Mesodermal cell (in vitro differentiated cells): ENCODE results near the gene HACD3. TPM values are rescaled to one million over a fixed set of nuclear protein-coding genes. Genes with fewer than 3 reads are reported as not detected.

ENCODE experiments used
- H3K27ac ChIP-seq: 2 replicates; pipeline ENCODE4 v1.7.0; 2013; ENCODE audit warnings: mild to moderate bottlenecking, low read depth, low read length, moderate library complexity; ENCODE audit not compliant: severe bottlenecking
- H3K36me3 ChIP-seq: 2 replicates; pipeline ENCODE4 v1.7.1; 2013; ENCODE audit warnings: mild to moderate bottlenecking, low read length, moderate library complexity; ENCODE audit not compliant: control insufficient read depth, insufficient read depth
- H3K4me1 ChIP-seq: one replicate; pipeline ENCODE4 v1.7.1; 2013; ENCODE audit warnings: mild to moderate bottlenecking, low read length; ENCODE audit not compliant: insufficient read depth, control insufficient read depth, poor library complexity, severe bottlenecking
- H3K4me3 ChIP-seq: 2 replicates; pipeline ENCODE4 v1.7.0; 2013; ENCODE audit warnings: low read length, control low read depth, mild to moderate bottlenecking; ENCODE audit not compliant: insufficient read depth, poor library complexity, severe bottlenecking; ENCODE audit errors: extremely low read depth
- H3K9me3 ChIP-seq: 2 replicates; pipeline ENCODE4 v1.7.1; 2013; ENCODE audit warnings: mild to moderate bottlenecking, low read length, moderate library complexity; ENCODE audit not compliant: control insufficient read depth
- WGBS, 2 experiments: methylation state at CpG; one replicate each; pipeline ENCODE4 v1.1.5; 2013; ENCODE audit warnings: missing lambda C conversion rate in 2 of 2; ENCODE audit not compliant: insufficient coverage in 2 of 2; 5-methylcytosine and 5-hydroxymethylcytosine counted together
- polyA plus RNA-seq, 2 experiments: library from polyadenylated mRNA; stranded (reverse); fragments of 50-300 nt; gene quantifications; one replicate each; pipeline ENCODE4 v1.2.3, GENCODE V29; 2013

The HACD3 gene
- 187 TPM for polyA plus RNA-seq (2013, experiment 1 of 2)
- polyA plus RNA-seq (2013, experiment 2 of 2): 187 TPM

DNA sequence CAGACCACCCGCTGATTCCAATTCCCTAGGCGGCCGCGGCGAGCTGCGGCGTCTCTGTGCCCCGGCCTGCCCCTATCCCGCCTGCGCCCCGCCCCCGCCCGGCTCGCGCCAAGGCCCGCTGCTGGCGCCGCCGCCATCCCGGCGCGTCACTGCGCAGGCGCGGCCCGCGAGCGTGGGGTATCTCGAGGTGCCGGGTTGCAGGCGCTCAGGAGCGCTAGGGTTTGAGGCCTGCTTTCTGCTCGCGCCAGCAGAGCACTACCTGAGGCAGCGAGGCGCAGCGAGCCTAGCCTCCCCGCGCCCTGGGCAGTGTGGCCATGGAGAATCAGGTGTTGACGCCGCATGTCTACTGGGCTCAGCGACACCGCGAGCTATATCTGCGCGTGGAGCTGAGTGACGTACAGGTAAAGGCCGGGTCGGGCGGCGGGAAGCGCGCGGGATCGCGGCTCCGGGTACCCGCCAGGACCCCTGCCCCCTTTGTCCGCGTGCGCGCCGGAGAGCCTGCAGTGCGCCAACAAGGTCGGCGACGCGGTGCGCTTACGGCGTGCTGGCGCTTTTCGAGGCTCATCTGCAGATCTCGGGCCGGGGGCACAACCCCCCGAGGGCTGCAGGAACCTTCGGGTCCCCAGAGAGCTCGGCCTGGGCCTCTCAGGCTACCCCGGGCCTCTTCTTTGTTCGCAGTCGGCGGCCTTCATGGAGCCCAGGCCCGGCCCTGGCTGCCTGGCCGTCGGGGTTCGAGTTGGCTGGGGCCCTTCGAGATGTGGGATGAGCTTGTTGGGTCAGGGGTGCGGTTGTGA, at the start of gene HACD3:
HACD3 (plus strand) TSS at position 146 of the 794 bp plus-strand sequence; CDS start at position 315, 169 bp downstream.
- Histone ChIP-seq H3K4me1 (peaks cover 26% of the 10 kb centered on the region), H3K4me3 (peak within 1 kb of the TSS; percentile 90), H3K27ac (peak within 1 kb of the TSS; percentile 90), H3K36me3 (peaks cover 7% of the 10 kb centered on the region), H3K9me3 (no peaks in the 10 kb centered on the region)
- WGBS, 2 experiments: 0 to 1% methylated on average over 75 to 84 of the region's 88 CpGs

DNA sequence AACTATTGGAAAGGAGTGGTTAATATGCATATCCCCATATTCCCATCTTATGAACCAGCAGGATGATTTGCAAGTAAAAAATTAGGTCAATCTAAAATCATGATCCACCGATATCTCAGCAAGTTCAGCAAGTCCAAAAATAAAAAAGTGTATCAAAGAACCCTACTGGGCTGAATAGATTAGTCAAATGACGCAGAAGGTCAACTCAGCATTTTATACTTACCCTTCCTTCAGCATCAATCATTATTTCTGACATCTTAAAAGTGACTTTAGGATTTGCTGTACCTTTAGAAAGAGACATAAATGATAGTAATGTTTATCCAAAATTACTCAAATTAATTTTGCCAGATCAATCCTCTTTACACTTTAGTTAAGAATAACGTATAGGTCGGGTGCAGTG, 45.4 kb upstream of the HACD3 start:
- Histone ChIP-seq H3K9me3 (no peaks in the 10 kb centered on the region), H3K4me1 (no peaks in the 10 kb centered on the region), H3K27ac (no peak overlapping the region), H3K4me3 (no peak overlapping the region), H3K36me3 (peaks cover 90% of the 10 kb centered on the region)
- WGBS, 2 experiments: 84 to 92% methylated on average over 3 to 4 of the region's 4 CpGs

GRCh38 chr15:65494076-65494475, 36.2 kb upstream of the HACD3 start:
- peaks cover 93% of the 10 kb centered on the region for H3K36me3 ChIP-seq
- H3K4me3 ChIP-seq: no peak overlapping the region
- no peaks in the 10 kb centered on the region for H3K9me3 ChIP-seq
- WGBS, 2 experiments: 95% methylated on average over 2 of the region's 4 CpGs; no CpG with 5 or more reads in 1 of the 2 experiments
- H3K4me1 ChIP-seq: no peaks in the 10 kb centered on the region
- no peak overlapping the region for H3K27ac ChIP-seq

DNA sequence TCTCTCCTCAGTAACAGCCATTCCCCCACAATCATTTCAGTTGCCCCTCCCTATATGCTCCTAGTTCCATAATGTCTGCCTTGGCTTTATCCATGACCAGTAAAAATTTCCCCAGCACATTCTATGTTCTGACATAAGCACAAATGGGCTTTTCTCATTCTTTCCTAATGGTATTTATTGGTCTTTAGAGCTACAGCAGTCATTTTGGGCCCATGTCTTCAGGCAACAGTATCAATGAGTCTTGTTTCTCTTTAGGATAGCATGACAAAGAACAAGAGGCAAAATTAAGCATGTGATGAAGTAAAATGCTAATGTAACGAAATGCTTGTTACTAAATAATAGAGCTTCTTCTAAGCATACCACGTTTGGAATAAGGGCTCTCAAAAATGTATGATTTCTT, 20.9 kb upstream of the HACD3 start:
- no peak overlapping the region for H3K4me3 ChIP-seq
- WGBS, 2 experiments: 100% methylated on average over 1 of the region's 2 CpGs
- H3K36me3 ChIP-seq: peaks cover 73% of the 10 kb centered on the region
- H3K9me3 ChIP-seq: no peaks in the 10 kb centered on the region
- H3K27ac ChIP-seq: no peak overlapping the region
- no peaks in the 10 kb centered on the region for H3K4me1 ChIP-seq

GRCh38 chr15:65512189-65512588, 18.1 kb upstream of the HACD3 start:
- 97 to 100% methylated on average over 4 to 5 of the region's 5 CpGs for WGBS, 2 experiments
- no peak overlapping the region for H3K4me3 ChIP-seq
- H3K36me3 ChIP-seq: peaks cover 64% of the 10 kb centered on the region
- H3K9me3 ChIP-seq: no peaks in the 10 kb centered on the region
- peaks cover 9% of the 10 kb centered on the region for H3K4me1 ChIP-seq
- H3K27ac ChIP-seq: no peak overlapping the region

DNA sequence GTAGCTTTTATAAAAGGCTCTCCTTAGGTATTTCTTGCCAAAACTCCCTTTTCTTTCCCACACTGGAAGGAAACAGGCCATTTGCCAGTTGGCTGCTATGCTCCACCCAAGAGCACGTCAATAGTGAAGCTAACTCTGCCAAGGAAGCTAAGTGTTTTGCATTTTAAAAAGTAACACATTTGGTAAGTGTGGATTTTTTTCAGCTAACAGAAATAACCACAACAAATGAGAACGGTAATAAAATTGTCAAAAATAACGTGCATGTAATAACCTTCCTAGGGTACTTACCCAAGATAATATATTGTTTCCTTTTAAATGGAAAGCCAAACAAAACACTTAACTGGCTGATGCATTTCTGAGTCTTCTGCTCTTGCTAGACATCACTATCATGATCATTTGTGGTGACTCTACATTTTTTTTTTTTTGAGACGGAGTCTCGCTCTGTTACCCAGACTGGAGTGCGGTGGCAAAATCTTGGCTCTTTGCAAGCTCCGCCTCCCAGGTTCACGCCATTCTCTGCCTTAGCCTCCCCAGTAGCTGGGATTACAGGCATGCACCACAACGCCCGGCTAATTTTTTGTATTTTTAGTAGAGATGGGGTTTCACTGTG, 17.4 kb upstream of the HACD3 start:
- Histone ChIP-seq H3K36me3 (peaks cover 57% of the 10 kb centered on the region), H3K4me1 (peaks cover 9% of the 10 kb centered on the region), H3K9me3 (no peaks in the 10 kb centered on the region), H3K27ac (no peak overlapping the region), H3K4me3 (no peak overlapping the region)
- 83 to 94% methylated on average over 1 to 3 of the region's 10 CpGs for WGBS, 2 experiments

DNA sequence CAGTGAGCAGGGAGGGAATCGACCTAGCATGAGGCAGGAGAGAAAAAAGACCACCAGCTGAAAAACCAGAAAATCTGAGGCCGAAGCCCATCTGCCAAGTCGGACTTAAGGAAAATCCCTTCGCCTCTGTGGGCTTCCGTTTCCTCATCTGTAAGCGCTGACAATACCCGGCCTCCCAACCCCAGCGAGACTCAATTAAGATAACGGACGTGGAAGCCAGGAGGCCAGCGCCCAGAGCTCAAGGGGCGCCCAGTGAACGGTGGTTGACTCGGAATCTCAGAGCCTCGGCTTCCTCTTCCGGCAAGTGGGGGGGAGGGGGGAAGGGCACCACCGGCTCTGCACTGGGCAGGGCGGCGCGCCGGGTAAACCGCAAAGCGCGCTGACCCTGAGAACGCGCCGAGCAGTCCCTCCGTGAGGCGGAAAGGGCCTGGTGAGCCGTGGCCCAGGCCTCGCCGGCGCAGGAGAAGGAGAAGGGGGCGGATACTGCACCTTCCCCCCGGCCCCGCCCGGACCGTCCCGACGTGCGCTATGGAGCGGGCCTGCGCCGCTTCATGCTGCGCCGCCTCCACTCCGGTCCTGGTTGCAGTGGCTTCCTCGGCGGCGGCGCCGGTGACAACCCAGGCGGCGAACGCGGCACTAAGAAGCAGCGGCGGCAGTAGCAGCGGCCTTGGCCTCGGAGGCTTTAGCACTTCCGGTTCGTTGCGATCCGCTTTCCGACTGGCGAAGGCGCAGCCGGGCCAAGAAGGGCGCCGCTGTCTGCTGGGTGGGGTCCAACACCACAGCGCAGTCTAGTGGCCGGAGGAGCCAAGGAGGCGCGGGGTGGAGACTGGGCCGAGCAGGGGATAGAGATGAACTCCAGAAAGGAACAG, 13.0 kb upstream of the HACD3 start, which contains the start of gene DPP8:
DPP8 (minus strand) TSS at position 693 of the 869 bp plus-strand sequence. CDS start 5,136 bp downstream, outside the sequence.
- no peaks in the 10 kb centered on the region for H3K9me3 ChIP-seq
- H3K4me1 ChIP-seq: peaks cover 9% of the 10 kb centered on the region
- WGBS, 2 experiments: 0% methylated on average over 48 to 69 of the region's 75 CpGs
- peak within 1 kb of the TSS; percentile 96 for H3K27ac ChIP-seq
- H3K36me3 ChIP-seq: peaks cover 19% of the 10 kb centered on the region
- H3K4me3 ChIP-seq: peak within 1 kb of the TSS; percentile 92

DNA sequence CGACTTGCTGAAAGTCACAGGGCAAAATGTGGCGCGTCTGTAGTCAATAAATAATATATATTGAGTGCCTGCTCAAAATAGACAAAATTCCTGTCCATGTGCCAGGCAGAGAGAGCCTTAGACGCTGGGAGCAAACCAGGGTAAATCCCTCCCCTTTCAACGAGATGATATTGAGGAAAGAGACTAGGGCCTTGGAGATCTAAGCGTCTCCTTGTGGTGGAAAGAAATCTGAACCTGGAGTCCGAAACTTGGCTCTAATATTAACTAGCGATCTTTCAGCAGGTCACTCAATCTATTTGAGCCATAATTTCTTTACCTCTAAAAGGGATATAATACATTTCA, 12.4 kb upstream of the HACD3 start:
- Histone ChIP-seq H3K4me3 (peak overlapping the region; percentile 92), H3K4me1 (peaks cover 9% of the 10 kb centered on the region), H3K27ac (no peak overlapping the region), H3K36me3 (peaks cover 13% of the 10 kb centered on the region), H3K9me3 (no peaks in the 10 kb centered on the region)
- 37 to 75% methylated on average over 3 of the region's 8 CpGs for WGBS, 2 experiments

DNA sequence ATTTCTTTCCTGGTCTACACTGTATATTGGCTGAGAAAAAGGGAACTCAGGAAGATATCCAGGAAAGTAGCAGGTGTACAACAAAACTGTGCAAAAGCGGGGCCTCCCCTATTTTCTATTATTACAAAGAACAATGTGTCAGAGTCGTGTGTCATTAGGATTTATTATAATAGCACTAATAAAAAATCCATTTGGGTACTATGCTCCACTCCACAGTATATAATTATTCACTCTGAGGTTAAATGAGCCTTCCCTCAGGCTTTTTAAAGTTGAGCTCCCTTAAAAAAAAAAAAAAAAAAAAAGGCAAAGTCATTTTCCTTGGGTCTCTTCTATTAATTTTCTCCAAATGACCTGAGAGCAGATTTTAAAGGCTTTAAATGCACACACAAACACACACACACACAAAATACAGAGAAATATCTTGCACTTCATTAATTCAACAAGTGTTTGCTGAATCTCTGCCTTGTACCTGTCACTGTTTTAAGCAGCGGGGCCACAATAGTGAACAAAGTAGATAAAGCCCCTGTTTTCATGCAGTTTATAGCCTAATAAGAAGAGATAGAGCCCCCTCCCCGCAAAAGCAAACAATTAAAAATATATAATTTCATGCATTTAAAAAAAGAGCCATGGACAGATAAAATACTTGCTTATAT, 11.5 kb upstream of the HACD3 start:
- Histone ChIP-seq H3K27ac (no peak overlapping the region), H3K4me3 (no peak overlapping the region), H3K36me3 (peaks cover 12% of the 10 kb centered on the region), H3K4me1 (peaks cover 9% of the 10 kb centered on the region), H3K9me3 (no peaks in the 10 kb centered on the region)
- WGBS, 2 experiments: no CpG with 5 or more reads among the region's 4 CpGs

DNA sequence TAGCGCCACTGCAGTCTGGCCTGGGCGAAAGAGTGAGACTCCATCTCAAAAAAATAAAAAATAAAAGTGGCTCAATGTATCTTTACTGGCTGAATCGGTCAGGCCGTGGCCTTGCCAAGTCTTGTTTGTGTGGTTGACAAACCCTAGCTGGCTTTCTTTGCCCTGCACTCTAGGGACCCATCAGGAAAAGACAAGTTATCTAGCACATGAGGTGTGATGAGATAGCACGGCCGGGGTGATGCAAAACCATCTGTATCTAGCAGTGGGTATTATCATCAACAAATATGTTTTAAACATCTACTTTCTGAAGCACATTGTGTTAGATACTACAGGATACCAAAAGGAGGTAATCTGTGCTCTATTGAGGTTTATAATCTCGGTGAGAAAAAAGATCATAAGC, 8.9 kb upstream of the HACD3 start:
- no peak overlapping the region for H3K27ac ChIP-seq
- peaks cover 1% of the 10 kb centered on the region for H3K4me1 ChIP-seq
- H3K36me3 ChIP-seq: no peaks in the 10 kb centered on the region
- H3K4me3 ChIP-seq: no peak overlapping the region
- no peaks in the 10 kb centered on the region for H3K9me3 ChIP-seq
- WGBS, 2 experiments: 96% methylated on average over 3 of the region's 7 CpGs; no CpG with 5 or more reads in 1 of the 2 experiments
